VCaP (cell line): ENCODE measurements around the gene LRRC1.

Experiments used
- H3K27ac ChIP-seq: fragments of 450-650 bp; 2 replicates; pipeline ENCODE4 v1.5.1; 2017
- CTCF ChIP-seq: fragments of 450-650 bp; conservative IDR thresholded peaks from 2 replicates; pipeline ENCODE4 v1.5.1; 2017; ENCODE audit warnings: mild to moderate bottlenecking, moderate library complexity

The LRRC1 gene

GRCh38 chr6:53932516-53932915, 137.7 kb downstream of the LRRC1 start:
- no peak for TF ChIP-seq CTCF

GRCh38 chr6:53934023-53934422, 139.2 kb downstream of the LRRC1 start:
- TF ChIP-seq CTCF = no peak
- H3K27ac ChIP-seq = no peak overlapping the region

More at GRCh38 chr6:53932516-53932915, 137.7 kb downstream of the LRRC1 start:
- no peak overlapping the region for H3K27ac ChIP-seq

GRCh38 chr6:53937461-53937860, 142.7 kb downstream of the LRRC1 start:
- no peak for TF ChIP-seq CTCF

GRCh38 chr6:53938810-53939209, 144.0 kb downstream of the LRRC1 start:
- TF ChIP-seq CTCF = no peak
- H3K27ac ChIP-seq = no peak overlapping the region

More at GRCh38 chr6:53937461-53937860, 142.7 kb downstream of the LRRC1 start:
- no peak overlapping the region for H3K27ac ChIP-seq

GRCh38 chr6:53939830-53940229, 145.0 kb downstream of the LRRC1 start:
- H3K27ac ChIP-seq = no peak overlapping the region
- no peak for TF ChIP-seq CTCF

- TF ChIP-seq CTCF = no peak
- peak overlapping the region; percentile 47 for H3K27ac ChIP-seq
Measured at GRCh38 chr6:53943395-53943794, 148.6 kb downstream of the LRRC1 start.

GRCh38 chr6:53944091-53944490, 149.3 kb downstream of the LRRC1 start:
- TF ChIP-seq CTCF = no peak
- H3K27ac ChIP-seq = peak overlapping the region; percentile 47
